HEK293 (cell line): ENCODE measurements around the gene SIAE.

ENCODE experiments used
- ZNF155 ChIP-seq: fragments of 450-650 bp; formaldehyde crosslinking; IDR thresholded peaks from 2 replicates; pipeline ENCODE4 v1.5.1; 2016; ENCODE audit warnings: missing biosample characterization, missing genetic modification characterization
- TF ChIP-seq, protein P1 (sequence below): fragments of 450-650 bp; formaldehyde crosslinking; IDR thresholded peaks from 2 replicates; pipeline ENCODE4 v1.5.1; 2016; ENCODE audit warnings: missing biosample characterization, missing genetic modification characterization

DNA sequence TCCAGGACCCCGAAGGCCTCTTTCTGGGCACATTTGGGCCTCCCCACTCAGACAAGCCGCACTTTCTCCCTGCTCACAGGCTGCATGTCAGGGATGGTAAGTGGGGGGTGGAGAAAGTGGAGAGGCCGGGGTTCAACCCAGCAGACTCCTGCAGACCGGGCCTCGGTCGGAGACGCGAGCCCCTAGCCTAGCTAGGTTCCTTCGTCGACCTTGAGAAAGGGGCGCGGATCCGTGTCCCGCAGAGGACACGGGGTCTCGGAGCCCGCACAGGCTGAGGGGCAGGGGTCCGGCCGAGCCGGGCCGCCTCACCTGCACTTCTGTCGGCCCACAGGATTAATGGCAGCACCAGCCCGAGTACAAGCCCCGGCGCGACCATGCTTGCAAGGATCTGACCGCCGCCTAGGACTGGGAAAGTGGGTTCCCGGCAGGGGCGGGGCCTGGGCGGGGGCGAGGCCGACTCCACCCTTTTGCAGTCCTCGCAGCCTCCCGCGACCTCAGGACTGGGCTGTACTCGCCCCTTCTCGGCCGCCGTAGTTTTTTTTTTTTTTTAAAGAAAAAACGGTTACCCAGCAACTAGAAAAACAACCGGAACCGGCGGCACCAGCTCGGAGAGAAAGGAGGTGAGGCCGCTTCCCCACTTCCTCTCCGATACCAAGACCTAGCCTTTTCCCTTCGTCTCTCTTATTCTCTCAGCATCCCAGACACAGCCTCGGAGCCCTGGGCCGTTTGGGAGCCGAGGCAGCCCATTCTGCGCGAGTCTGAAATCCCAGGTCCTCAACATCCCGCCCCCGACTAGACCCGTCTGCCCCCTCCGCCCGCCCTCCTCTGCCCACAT is at the start of gene SIAE, which contains the start of gene SPA17:
- TF ChIP-seq, protein P1, sequence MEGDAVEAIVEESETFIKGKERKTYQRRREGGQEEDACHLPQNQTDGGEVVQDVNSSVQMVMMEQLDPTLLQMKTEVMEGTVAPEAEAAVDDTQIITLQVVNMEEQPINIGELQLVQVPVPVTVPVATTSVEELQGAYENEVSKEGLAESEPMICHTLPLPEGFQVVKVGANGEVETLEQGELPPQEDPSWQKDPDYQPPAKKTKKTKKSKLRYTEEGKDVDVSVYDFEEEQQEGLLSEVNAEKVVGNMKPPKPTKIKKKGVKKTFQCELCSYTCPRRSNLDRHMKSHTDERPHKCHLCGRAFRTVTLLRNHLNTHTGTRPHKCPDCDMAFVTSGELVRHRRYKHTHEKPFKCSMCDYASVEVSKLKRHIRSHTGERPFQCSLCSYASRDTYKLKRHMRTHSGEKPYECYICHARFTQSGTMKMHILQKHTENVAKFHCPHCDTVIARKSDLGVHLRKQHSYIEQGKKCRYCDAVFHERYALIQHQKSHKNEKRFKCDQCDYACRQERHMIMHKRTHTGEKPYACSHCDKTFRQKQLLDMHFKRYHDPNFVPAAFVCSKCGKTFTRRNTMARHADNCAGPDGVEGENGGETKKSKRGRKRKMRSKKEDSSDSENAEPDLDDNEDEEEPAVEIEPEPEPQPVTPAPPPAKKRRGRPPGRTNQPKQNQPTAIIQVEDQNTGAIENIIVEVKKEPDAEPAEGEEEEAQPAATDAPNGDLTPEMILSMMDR (tag by site-specific recombination): no peak
- no peak for TF ChIP-seq ZNF155 (tag by site-specific recombination)
